Stimulated activated CD4-positive, alpha-beta T cell treated with anti-CD3 and anti-CD28 coated beads, Interleukin-4, amount 100 ng/mL, for 24 hours (primary cell): Measurements from ENCODE around the gene CNTNAP1.
A peak's percentile ranks its signal among the peaks of the same experiment; 100 is the strongest.

ENCODE experiments used
- DNase-seq: peaks from one replicate; pipeline ENCODE4 v3.0.0-alpha.2; 2020

The CNTNAP1 gene

GRCh38 chr17:42670789-42671657, 11.3 kb upstream of the CNTNAP1 start:
- no peak for DNase-seq

DNA sequence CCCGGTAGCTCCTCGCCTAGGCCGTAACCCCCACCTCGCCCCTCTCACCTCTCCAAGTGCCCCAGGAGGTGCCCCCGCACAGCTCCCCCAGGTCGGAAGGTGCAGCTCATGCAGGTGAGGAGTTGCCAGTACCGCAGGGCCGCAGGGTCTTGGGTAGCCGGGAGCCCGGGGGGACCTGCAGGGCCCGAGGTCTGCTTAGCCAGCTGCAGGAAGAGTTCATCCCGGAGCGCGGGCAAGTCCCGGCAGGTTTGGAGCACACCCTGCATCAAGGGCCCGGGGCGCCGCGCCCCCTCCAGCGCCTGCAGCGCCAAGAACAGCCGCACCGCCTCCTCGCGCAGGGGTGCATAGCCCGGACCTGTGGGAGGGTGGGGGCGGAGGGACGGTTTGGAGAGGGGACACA, 10.3 kb upstream of the CNTNAP1 start:
- no peak for DNase-seq

GRCh38 chr17:42673266-42673884, 9.0 kb upstream of the CNTNAP1 start:
- DNase-seq = no peak

- DNase-seq = no peak
Measured at GRCh38 chr17:42673885-42674754, 8.2 kb upstream of the CNTNAP1 start.

GRCh38 chr17:42674755-42675347, 7.5 kb upstream of the CNTNAP1 start:
- DNase-seq = no peak

DNA sequence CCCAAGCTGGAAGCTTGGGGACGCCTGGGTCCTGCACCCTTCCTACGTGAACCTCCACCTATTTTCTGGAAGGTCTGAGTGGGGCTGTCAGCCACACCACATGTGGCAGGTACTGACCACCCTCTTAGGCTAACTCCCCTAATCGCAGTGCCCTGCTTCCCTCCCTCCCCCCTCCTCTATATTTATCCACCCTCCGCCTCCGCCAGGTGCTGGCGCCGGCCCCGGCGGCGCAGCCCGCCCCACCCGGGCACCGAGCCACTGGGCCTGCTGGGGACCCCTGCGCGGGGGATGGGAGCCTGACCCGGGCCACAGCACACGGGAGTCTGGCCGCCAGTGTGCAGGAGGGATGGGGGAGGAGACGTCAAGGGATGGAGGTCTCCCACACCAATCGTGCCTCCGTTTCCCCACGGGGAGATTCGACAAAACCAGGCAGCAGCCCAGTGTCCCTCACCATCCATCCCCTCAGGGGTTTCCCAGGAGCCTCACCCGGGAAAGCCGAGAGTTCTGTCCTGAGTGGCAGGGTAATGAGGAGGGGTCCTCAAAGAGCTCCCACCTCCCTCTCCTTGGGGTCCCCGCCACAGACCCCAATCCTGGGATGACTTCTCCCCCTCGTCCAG, 6.9 kb upstream of the CNTNAP1 start:
- no peak for DNase-seq

DNA sequence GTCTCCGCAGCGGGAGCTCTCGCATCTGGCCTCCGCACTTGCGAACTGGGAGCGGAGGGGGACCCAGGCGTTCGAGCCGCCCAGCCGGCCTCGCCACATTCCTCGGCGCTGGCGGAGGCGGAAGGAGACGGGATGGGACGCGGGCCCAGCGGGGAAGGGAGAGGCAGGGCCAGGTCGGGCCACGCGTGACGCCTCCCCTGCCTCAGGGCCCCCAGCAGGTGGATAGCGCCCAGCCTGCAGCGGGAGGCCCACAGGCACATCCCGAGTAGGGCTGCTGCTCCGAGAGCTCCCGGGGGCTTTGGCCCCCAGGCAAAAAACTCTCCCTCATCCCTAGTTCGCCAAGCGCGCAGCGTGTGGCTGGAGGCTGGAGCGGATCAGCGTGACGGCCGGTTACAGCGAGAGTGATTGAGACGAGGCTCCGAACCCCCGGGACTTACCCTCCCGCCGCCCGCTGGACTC, 6.3 kb upstream of the CNTNAP1 start:
- no peak for DNase-seq

DNA sequence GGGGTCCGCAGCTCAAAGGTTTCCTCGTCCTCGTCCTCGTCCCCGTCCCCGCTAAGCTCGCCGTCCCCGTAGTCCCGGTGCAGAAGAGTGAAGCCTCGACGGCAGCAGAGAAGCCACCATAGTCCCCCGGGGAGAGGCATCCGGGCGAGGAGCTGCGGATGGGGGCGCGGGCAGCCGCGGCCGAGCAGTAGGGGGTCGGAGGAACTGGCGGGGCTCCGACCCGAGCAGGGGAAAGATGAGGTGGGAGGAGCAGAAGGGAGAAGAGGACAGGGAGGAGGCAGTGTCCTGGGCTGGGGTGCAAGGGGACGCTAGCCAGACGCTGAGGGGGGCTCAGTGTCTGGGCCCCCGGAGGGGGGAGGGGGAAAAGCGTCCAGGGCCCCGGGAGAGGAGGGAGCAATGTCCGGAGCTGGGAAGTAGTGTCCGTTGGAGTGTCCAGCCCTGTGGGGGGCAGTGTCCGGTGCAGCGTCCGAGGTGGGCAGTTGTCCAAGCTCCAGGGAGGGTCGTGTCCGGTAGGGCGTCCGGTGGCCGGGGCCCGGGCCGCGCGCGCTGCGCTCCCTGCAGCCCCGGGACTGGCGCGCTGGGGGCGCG, 5.8 kb upstream of the CNTNAP1 start, which contains the start of gene PLEKHH3:
TSS of gene PLEKHH3 (minus strand) at position 571 of the 588 bp plus-strand sequence. CDS start at position 140, 431 bp downstream.
- DNase-seq = no peak

- DNase-seq = peak; percentile 98
Measured at GRCh38 chr17:42677012-42677857, 5.1 kb upstream of the CNTNAP1 start.

DNA sequence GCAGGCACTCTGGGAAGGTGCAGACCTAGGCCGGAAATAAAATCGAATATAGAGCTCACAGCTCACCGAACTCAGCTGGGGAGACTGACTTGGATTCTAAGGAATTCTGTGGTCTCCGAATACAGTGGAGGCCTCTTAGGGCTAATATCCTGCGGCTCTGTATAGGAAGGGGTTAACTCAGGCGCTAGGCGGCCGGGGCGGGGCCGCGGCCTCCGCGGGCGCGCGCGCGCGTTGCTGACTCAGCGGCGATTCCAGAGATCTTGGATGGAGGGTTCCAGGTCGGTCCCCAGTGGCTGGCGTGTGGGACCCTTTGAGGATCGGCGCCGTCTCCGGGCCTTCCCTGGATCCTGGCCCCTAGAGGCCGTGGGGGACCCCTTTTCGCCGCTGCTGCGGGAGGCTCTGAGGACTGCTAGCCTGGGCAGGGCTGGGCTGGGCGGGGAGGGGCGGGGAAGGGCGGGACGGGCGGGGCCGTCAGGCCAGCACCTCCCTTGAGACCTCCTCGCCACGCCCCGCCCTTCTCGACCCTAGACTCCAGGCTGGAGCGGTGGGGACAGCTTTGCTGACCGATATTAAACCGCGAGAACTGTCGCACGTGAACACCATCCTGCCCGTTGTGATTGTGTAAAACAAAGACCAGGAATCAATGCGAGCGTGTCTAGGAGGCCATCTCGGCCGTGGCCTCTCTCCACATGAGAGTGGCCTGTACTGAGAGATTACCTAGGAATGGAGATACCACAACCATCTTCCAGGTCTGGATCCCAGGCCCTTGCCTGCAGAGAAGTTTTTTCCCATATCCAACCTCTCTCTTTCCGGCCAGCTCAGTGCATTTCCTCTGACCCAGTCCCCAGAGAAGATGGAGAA, 4.2 kb upstream of the CNTNAP1 start:
- peak; percentile 78 for DNase-seq

- DNase-seq = peak; percentile 39
Measured at GRCh38 chr17:42678951-42679491, 3.3 kb upstream of the CNTNAP1 start.

GRCh38 chr17:42679492-42680330, 2.6 kb upstream of the CNTNAP1 start:
- DNase-seq = peak; percentile 66

DNA sequence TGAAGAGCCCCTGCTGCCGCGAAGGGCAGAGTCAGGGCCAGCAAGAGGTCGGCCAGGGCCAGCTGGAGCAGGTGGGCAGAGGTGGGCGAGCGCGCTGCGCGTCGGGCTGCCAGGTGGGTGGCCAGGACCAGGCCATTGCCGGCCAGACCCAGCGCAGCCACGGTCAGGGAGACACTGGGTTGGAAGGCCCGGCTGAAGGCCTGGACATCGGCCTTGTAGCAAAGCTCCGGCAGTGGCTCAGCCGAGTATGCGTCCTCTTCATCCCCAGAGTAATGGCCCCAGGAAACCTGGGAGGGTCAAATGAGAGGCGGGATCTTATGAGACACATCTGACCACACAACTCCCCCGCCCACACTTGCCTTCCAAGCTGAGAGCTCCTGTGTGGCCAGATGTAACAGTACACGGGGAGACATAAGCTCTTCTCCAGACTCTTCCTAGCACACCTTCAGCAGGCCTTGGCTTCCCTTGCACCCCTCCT, 2.0 kb upstream of the CNTNAP1 start:
- no peak for DNase-seq

DNA sequence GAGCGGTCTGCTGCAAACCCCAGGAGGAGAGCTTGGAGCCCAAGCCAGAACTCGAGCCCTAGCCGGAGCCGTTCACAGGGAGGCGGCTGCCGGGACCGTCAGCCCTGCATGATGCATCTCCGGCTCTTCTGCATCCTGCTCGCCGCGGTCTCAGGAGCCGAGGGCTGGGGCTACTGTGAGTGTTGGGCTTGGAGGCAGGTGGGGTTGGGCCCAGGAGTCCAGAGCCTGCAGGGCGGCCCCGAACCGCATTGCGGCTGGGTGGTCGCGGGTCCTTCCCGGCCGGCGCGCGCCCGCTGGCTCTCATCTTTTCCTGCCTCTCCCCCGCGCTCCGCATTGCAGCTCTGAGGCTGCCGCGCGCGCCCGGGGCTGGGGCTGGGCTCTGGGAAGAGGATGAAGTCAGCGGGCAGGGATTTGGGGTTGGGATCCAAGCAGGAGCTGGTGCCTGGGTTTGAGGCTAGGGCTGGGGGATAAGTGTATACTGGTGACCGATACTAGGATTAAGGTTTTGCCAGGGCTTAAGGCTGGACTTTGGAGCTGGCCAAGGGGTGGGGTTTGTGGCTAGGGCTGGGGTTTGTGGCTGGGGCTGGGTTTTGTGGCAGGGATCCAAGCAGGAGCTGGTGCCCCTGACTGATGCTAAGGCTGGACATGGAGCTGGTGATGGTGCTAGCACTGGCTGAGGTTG, 532 bp downstream of the CNTNAP1 start:
- no peak for DNase-seq

DNA sequence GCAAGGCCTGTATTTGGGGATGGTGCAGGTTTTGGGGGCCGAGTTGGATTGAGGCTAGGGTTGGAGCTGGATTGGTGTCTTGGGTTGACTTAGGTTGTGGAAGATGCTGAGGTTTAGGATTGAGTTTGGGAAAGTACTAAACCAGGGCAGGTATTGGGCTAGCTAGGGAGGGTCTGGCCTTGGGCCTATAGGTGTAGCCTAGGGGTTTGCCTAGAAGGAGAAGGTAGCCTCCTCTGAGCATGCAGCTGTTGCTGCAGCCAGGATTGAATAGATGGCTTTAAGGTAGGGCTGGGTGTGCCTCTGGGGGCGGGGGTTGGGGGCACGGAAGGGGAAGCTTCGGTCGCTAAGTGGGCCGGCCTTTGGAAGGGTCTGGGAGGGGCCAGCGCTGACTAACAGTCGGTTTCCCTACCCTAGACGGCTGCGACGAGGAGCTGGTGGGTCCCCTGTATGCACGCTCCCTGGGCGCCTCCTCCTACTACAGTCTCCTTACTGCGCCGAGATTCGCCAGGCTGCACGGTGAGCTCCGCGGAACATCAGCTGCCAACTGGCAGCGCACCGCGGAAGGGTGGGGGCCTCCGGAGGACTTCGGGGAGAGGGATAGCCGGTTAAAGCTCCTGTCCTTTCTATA, 1.2 kb downstream of the CNTNAP1 start:
- no peak for DNase-seq

GRCh38 chr17:42684929-42685556, 2.7 kb downstream of the CNTNAP1 start:
- DNase-seq = no peak

DNA sequence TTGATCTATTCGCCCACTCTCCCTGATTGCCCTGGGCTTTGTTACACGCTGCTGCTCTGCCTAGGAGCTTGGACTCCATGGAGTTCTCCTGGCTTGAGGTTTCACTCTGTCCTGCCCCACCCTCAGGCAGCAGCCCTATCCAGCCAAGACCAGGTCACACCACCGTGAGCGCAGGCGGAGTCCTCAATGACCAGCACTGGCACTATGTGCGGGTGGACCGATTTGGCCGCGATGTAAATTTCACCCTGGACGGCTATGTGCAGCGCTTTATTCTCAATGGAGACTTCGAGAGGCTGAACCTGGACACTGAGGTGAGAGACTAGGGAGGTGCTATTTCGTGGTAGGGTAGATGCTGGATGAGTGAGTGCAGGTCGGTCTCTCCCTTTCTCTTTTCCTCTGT, 3.5 kb downstream of the CNTNAP1 start:
- no peak for DNase-seq
